Activated T-helper 9 cell treated with anti-CD3 and anti-CD28 coated beads, Interleukin-2, amount 50 U/mL, for 16 hours (primary cell): Measurements from ENCODE around the gene PIH1D2.
"Not testable (repeated sequence)": the region's sequence is repeated elsewhere in the genome, so short reads cannot be mapped to it uniquely, and the experiment has no call there.

ENCODE experiments used
- DNase-seq: peaks from one replicate; pipeline ENCODE4 v3.0.0-alpha.2; 2020; ENCODE audit warnings: low read depth

Gene PIH1D2

GRCh38 chr11:112073941-112074811 is at the start of gene PIH1D2, which contains the start of gene NKAPD1:
PIH1D2 (minus strand) TSS chr11:112074017; CDS start chr11:112073174, 843 bp downstream.
NKAPD1 (plus strand) TSS chr11:112074299; CDS start chr11:112075575, 1,276 bp downstream.
- peak; percentile 65 for DNase-seq

- no peak for DNase-seq
Observed at GRCh38 chr11:112123129-112123528, 49.3 kb upstream of the PIH1D2 start.

GRCh38 chr11:112121981-112122615 is 48.3 kb upstream of the PIH1D2 start:
- DNase-seq: no peak

GRCh38 chr11:112118176-112118575 is 44.4 kb upstream of the PIH1D2 start:
- no peak for DNase-seq

- DNase-seq: no peak
Observed at GRCh38 chr11:112115386-112115785, 41.6 kb upstream of the PIH1D2 start.

DNA sequence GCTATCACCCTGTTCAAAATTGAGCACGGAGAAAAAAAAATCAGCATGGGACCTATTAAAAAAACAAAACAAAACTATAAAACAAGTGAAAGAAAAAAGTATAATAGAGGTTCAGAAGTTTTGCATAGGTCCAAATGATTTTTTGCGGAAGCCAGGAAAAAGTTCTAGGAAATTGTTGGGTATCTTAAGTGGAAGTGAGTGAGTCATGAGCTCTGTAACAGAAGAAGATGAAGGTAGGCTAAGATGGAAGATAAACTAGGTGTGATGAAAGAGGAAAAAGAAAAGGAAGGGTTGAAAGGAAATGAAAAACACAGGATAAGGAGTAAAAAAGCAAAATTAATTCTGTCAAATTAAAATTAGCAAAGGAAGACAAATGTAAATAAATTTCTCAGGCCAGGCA is 40.6 kb upstream of the PIH1D2 start:
- DNase-seq: no peak

DNA sequence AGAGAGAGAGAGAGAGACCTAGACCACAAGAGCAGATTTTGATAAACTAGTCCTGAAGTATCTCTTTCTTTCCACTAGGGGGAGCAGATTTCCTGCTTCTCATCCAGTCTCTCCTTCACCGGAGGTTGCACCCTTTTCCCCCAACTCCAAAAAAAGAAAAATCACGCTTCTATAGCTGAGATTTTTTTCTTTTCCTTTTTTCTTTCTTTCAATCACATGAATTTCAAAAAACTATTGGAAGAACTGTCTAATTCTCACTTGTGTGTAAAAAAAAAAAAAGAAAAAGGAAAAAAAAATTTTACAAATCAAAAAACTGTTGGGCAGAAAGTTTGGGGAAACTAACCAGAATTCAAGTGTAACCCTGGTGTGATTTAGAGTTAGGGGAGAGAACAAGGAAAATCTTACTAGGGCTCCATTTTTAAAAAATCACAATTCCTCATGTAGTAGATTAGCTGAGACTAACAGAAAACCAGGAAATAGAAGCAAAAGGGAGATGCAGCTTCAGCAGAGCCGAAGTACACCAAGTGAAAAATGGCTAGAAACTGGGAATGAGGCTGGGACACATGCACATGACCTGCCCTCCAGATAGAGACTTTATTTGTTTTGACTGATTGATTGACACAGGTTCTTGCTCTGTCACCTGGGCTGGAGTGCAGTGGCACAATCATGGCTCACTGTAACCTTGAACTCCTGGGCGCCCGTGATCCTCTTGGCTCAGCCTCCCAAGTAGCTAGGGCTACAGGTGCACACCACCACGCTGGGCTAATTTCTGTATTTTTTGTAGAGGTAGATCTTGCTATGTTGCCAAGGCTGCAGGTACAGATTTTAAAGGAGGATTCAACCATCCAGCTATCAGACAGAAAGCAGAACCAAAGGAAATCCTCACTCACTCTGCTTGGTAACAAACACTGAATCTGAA is 40.0 kb upstream of the PIH1D2 start:
- no peak for DNase-seq

DNA sequence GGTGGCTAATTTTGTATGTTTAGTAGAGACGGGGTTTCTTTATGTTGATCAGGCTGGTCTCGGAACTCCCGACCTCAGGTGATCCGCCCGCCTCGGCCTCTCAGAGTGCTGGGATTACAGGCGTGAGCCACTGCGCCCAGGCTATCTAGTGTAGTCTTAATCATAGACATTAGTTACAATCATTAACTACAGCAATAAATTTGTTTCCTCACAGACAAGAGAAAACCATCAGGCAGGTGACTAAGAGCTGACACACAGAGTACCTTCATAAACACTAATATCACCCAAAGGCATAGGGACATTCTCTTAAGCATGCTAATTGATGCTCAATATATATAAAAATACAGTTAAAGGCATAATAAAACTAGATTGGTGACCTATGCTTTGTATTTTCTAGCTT is 32.3 kb upstream of the PIH1D2 start:
- no peak for DNase-seq

GRCh38 chr11:112103446-112103845 is 29.6 kb upstream of the PIH1D2 start:
- DNase-seq: no peak

GRCh38 chr11:112100462-112100861 is 26.6 kb upstream of the PIH1D2 start:
- DNase-seq: no peak

- DNase-seq: no peak
Observed at GRCh38 chr11:112097734-112098528, 24.1 kb upstream of the PIH1D2 start.

DNA sequence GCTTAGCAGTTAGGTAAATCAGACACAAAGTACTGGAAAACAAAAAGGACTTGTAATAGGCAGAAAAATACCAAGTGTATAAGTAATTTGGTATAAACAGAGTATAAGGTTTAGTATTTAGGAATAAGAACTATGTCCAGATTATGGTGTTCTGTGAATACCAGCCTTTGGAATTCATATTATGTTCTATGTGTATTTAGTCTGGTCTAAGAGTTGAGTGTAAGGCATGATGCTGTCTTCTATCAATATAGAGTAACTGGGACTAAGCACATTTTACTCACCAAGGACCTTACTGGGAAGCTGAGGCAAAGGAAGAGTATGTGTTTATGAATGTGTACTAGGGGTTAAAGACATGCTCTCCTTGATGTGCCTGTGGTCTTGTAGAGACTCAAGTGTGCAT is 22.4 kb upstream of the PIH1D2 start:
- no peak for DNase-seq

DNA sequence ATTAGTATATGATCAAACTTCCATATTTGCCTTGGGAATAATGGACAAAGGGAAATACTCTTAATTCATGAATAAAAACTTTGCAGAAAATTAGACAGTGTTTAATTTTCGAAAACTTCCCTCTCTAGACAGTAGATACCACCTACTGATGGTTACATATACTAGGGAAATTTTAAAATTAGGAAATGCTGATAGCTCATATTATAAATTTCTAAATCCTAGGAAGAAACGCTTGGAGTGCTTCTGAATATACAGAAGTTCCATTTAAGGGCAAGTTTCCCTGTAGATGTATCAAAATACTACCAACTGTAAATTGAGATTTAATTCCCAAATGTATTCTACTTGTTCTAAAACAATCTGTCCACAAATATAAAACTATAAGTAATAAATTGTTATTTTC is 21.5 kb upstream of the PIH1D2 start:
- not testable (repeated sequence) for DNase-seq

DNA sequence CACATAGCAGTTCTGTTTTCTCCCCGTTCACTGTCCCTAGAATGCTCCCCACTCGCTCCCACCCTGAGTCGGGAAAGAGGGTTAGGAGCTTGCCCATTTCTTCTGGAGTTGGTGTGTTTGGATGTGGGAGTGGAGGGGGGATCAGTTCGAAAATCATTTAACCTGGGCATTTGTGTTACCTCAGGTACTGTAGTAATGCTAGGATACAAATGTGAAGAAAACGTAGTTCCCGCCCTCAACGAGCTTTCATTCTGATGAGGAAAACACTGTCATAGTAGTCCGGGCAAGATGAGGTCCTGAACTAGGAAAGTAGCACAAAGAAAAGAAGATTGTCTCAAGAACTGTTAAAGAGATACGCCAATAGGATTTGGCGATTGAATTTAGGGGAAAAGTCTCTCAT is 13.4 kb upstream of the PIH1D2 start:
- DNase-seq: no peak

DNA sequence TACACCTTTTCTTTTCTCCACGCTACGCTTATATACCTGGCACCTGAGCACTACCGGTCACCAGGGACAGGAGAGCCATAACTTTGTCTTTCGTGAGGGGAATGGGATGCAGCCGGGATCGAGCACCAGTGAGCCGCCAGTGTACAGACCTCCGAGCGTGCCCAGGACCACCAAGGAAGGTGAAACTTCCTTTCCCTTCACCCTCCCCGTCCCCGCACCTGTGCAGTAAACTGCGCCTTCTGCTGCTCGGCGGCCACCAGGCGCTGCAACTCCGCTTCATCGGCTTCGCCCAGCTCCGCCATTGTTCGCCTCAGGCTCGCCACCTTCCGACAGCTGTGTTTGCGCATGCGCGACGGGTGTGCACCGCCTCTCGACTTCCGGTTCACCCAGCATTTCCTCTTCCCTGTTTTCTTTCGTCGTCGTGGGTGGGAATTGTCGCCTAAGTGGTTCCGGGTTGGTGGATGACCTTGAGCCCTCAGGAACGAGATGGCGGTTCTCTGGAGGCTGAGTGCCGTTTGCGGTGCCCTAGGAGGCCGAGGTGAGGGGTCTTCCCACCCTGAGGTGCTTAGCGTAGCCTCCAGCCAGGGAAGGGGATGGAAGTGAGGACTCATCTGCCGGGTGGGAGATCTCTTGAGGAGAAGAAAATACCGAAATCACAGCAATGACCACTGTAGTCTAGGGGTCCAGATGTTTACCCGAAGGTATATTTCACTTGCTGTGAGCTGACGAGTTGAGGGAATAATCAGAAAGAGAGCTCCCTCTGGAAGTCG is 12.8 kb upstream of the PIH1D2 start, which contains the start of the genes SDHD and TIMM8B:
Gene SDHD (plus strand): TSS at position 452 of the 770 bp plus-strand sequence. CDS start 35 bp downstream, at position 487.
Gene TIMM8B (minus strand): TSS at position 335 of the 770 bp plus-strand sequence. CDS start 33 bp downstream, at position 302.
- DNase-seq: peak; percentile 91

- DNase-seq: peak; percentile 9
Observed at GRCh38 chr11:112085822-112086421, 12.1 kb upstream of the PIH1D2 start.

GRCh38 chr11:112082729-112083128 is 8.9 kb upstream of the PIH1D2 start:
- no peak for DNase-seq

DNA sequence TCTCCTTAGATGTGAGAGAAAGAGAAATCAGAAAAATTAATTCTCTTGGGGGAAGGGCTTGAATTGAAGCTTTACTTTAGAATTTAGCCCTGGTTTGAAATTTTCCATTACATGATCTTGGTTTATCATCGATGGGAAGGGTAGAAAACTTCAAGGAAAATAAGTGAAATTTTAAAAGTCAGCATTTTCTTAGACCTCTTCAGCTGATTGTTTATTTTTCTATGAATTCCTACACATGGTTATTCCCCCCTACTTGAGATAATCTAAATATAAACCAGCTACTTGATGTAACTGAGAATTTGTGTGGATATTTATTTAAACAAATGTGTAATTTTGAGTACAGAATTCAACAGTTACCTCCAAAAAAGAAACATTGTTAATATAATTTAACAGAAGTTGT is 10.9 kb downstream of the PIH1D2 start:
- no peak for DNase-seq

- no peak for DNase-seq
Observed at GRCh38 chr11:112058103-112058502, 15.7 kb downstream of the PIH1D2 start.

DNA sequence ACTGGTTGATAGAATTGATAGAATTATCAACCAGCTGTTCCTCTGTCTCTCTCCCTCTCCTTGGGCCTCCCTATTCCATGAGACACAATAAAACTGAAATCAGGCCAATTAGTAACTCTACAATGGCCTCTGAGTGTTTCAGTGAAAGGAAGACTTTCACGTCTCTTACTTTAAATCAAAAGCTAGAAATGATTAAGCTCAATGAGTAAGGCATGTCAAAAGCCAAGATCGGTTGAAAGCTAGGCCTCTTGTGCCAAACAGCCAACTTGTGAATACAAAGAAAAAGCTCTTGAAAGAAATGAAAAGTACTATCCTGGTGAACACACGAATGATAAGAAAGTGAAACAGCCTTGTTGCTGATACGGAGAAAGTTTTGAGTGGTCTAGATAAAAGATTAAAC is 16.6 kb downstream of the PIH1D2 start:
- DNase-seq: no peak
